HCT116 (cell line): ENCODE results near the gene ENOX1. TPM values are rescaled to one million over a fixed set of nuclear protein-coding genes. Genes with fewer than 3 reads are reported as not detected.

Source experiments
- ATAC-seq: fragments of 200-7000 bp; cut with Tn5 transposase; 2 replicates; pipeline ENCODE4 v1.9.1; 2020; ENCODE audit warnings: mild to moderate bottlenecking, moderate library complexity
- BruUV-seq: library from RNA; stranded (reverse); fragments of 400-500 nt; replicated peaks from 2 replicates; lab custom pipeline; 2021; lab: Mats Ljungman, UMichigan
- CTCF ChIA-PET: fragments of 300-600 bp; sonication (Branson Sonifier 250); formaldehyde crosslinking; loops from one replicate; lab custom pipeline; 2021; ENCODE audit warnings: antibody characterized with exemption; lab: Charles Lee
- POLR2A ChIA-PET: fragments of 300-600, 350-600 bp; sonication (Branson Sonifier 250); formaldehyde crosslinking; loops from one replicate; lab custom pipeline; 2021; ENCODE audit warnings: antibody characterized with exemption; lab: Charles Lee
- RAD21 ChIA-PET, 2 experiments: fragments of 300-600 bp; sonication (Branson Sonifier 250); formaldehyde crosslinking; loops; one replicate each; lab custom pipeline; 2023; ENCODE audit warnings: low total read pairs in 2 of 2; ENCODE audit not compliant: uncharacterized antibody in 2 of 2, unreplicated experiment in 2 of 2, low non-redundant PET in 1 of 2; lab: Charles Lee
- DNase-seq: peaks from one replicate; pipeline ENCODE4 v3.0.0-alpha.2; 2010; ENCODE audit warnings: low read depth, low spot score
- H2AFZ ChIP-seq: fragments of 200-600 bp; shearing (Covaris generic), sonication (generic); 2 replicates; pipeline ENCODE4 v1.6.1; 2017; ENCODE audit warnings: low read depth, mixed run types, mixed read lengths, antibody characterized with exemption, low read length; ENCODE audit not compliant: poor library complexity, severe bottlenecking
- H3K27ac ChIP-seq: 2 replicates; pipeline ENCODE4 v1.5.1; 2012; ENCODE audit warnings: low read depth, low read length
- H3K27me3 ChIP-seq: fragments of 200-600 bp; sonication (generic); 2 replicates; pipeline ENCODE4 v1.6.1; 2016; ENCODE audit warnings: mixed run types, low read length, mixed read lengths; ENCODE audit not compliant: insufficient read depth
- H3K36me3 ChIP-seq, 2 experiments: fragments of 200-500 bp in 1 of 2; fragments of 200-600 bp in 1 of 2; sonication (Bioruptor generic) in 1 of 2; sonication (generic) in 1 of 2; 2 replicates each; pipeline versions ENCODE4 v1.5.1 to v1.6.1; 2014 to 2016; ENCODE audit warnings: low read length in 2 of 2, inconsistent platforms in 1 of 2, mixed read lengths in 1 of 2, mixed run types in 1 of 2; ENCODE audit not compliant: insufficient read depth in 2 of 2, control insufficient read depth in 1 of 2
- H3K4me1 ChIP-seq, 2 experiments: fragments of 200-600 bp in 1 of 2; sonication (generic) in 1 of 2; 2 replicates each; pipeline versions ENCODE4 v1.5.1 to v1.6.1; 2012 to 2017; ENCODE audit warnings: low read length in 2 of 2, inconsistent platforms in 1 of 2, mild to moderate bottlenecking in 1 of 2, mixed read lengths in 1 of 2, mixed run types in 1 of 2, moderate library complexity in 1 of 2; ENCODE audit not compliant: insufficient read depth in 2 of 2, control insufficient read depth in 1 of 2
- H3K4me2 ChIP-seq: fragments of 200-600 bp; sonication (generic); 2 replicates; pipeline ENCODE4 v1.6.1; 2017; ENCODE audit warnings: mixed run types, low read length, mixed read lengths
- H3K4me3 ChIP-seq, 2 experiments: fragments of 200-600 bp in 1 of 2; sonication (generic) in 1 of 2; replicated peaks in 1 of 2; 2 replicates each; pipeline ENCODE4 v1.5.1; 2011 to 2016; ENCODE audit warnings: low read length in 2 of 2, control low read depth in 1 of 2, low read depth in 1 of 2, mild to moderate bottlenecking in 1 of 2, mixed read lengths in 1 of 2, mixed run types in 1 of 2
- H3K79me2 ChIP-seq: fragments of 200-600 bp; sonication (generic); 2 replicates; pipeline ENCODE4 v1.6.1; 2017; ENCODE audit warnings: mild to moderate bottlenecking, mixed run types, low read length, moderate library complexity, mixed read lengths; ENCODE audit not compliant: insufficient read depth
- H3K9ac ChIP-seq: fragments of 200-600 bp; sonication (generic); 2 replicates; pipeline ENCODE4 v1.6.1; 2016; ENCODE audit warnings: low read length, mixed read lengths
- H3K9me2 ChIP-seq: fragments of 200-600 bp; sonication (generic), shearing (Covaris generic); 2 replicates; pipeline ENCODE4 v1.6.1; 2017; ENCODE audit warnings: mixed run types, mild to moderate bottlenecking, moderate library complexity; ENCODE audit not compliant: insufficient read depth
- H3K9me3 ChIP-seq, 2 experiments: fragments of 200-500 bp in 1 of 2; fragments of 200-600 bp in 1 of 2; sonication (Bioruptor generic) in 1 of 2; sonication (generic) in 1 of 2; 2 replicates each; pipeline ENCODE4 v1.6.1; 2014 to 2017; ENCODE audit warnings: low read length in 2 of 2, mixed read lengths in 2 of 2, inconsistent platforms in 1 of 2, low read depth in 1 of 2, mild to moderate bottlenecking in 1 of 2, mixed run types in 1 of 2, moderate library complexity in 1 of 2; ENCODE audit not compliant: control insufficient read depth in 1 of 2, insufficient read depth in 1 of 2
- H4K20me1 ChIP-seq: fragments of 200-600 bp; sonication (generic), shearing (Covaris generic); 2 replicates; pipeline ENCODE4 v1.6.1; 2017; ENCODE audit warnings: mixed run types, mild to moderate bottlenecking, moderate library complexity; ENCODE audit not compliant: insufficient read depth
- CBX3 ChIP-seq: IDR thresholded peaks from 2 replicates; pipeline ENCODE4 v1.6.1; 2012; ENCODE audit warnings: low read depth
- CEBPB ChIP-seq: IDR thresholded peaks from 2 replicates; pipeline ENCODE4 v1.6.1; 2012; ENCODE audit warnings: low read depth
- EGR1 ChIP-seq: IDR thresholded peaks from 2 replicates; pipeline ENCODE4 v1.6.1; 2012; ENCODE audit warnings: low read depth
- ELF1 ChIP-seq: IDR thresholded peaks from 2 replicates; pipeline ENCODE4 v1.6.1; 2012; ENCODE audit warnings: low read depth, borderline replicate concordance
- EZH2 ChIP-seq: fragments of 200-600 bp; sonication (generic); IDR thresholded peaks from 2 replicates; pipeline ENCODE4 v1.6.1; 2017; ENCODE audit warnings: antibody characterized with exemption, mixed run types
- EZH2phosphoT487 ChIP-seq: fragments of 200-600 bp; IDR thresholded peaks from 2 replicates; pipeline ENCODE4 v1.6.1; 2018; ENCODE audit warnings: antibody characterized with exemption, borderline replicate concordance
- JUND ChIP-seq: IDR thresholded peaks from 2 replicates; pipeline ENCODE4 v1.6.1; 2012
- POLR2AphosphoS5 ChIP-seq: IDR thresholded peaks from 2 replicates; pipeline ENCODE4 v1.6.1; 2011; ENCODE audit warnings: mild to moderate bottlenecking, low read depth, low read length, moderate library complexity
- RAD21 ChIP-seq: IDR thresholded peaks from 2 replicates; pipeline ENCODE4 v1.6.1; 2012; ENCODE audit warnings: low read depth, mild to moderate bottlenecking
- SIN3A ChIP-seq: IDR thresholded peaks from 2 replicates; pipeline ENCODE4 v1.6.1; 2012; ENCODE audit warnings: low read depth
- SP1 ChIP-seq: IDR thresholded peaks from 2 replicates; pipeline ENCODE4 v1.6.1; 2012; ENCODE audit warnings: low read depth
- SRF ChIP-seq: IDR thresholded peaks from 2 replicates; pipeline ENCODE4 v1.6.1; 2012; ENCODE audit warnings: low read depth
- ZFX ChIP-seq: fragments of 450-650 bp; IDR thresholded peaks from 2 replicates; pipeline ENCODE4 v1.6.1; 2017
- ZNF274 ChIP-seq: fragments of 200-500 bp; sonication (Bioruptor generic); IDR thresholded peaks from 2 replicates; pipeline ENCODE4 v1.6.1; 2014; ENCODE audit warnings: mild to moderate bottlenecking, low read depth, low read length, inconsistent platforms
- intact Hi-C: fragments of 100-400 bp; cut with micrococcal nuclease; formaldehyde crosslinking; loops from 2 replicates; pipeline ENCODE4 v1.10.0; 2022
- total RNA-seq: library from RNA; stranded (reverse); gene quantifications from one replicate; pipeline ENCODE4 v1.2.1, GENCODE V29; 2021; ENCODE audit not compliant: unreplicated experiment
- TF ChIP-seq, protein P1 (sequence below), 3 experiments: fragments of 200-600 bp in 1 of 3; sonication (generic) in 1 of 3; IDR thresholded peaks in 2 of 3; conservative IDR thresholded peaks in 1 of 3; 2 replicates each; pipeline ENCODE4 v1.5.1; 2012 to 2017; ENCODE audit warnings: low read depth in 2 of 3, low read length in 2 of 3, antibody characterized with exemption in 1 of 3, borderline replicate concordance in 1 of 3, control low read depth in 1 of 3, mild to moderate bottlenecking in 1 of 3, mixed read lengths in 1 of 3, mixed run types in 1 of 3, moderate library complexity in 1 of 3; ENCODE audit not compliant: insufficient read depth in 1 of 3
- TF ChIP-seq, protein P2 (sequence below): IDR thresholded peaks from 2 replicates; pipeline ENCODE4 v1.6.1; 2012; ENCODE audit warnings: low read depth
- TF ChIP-seq, protein P3 (sequence below): IDR thresholded peaks from 2 replicates; pipeline ENCODE4 v1.6.1; 2012
- TF ChIP-seq, protein P4 (sequence below): IDR thresholded peaks from 2 replicates; pipeline ENCODE4 v1.6.1; 2011; ENCODE audit warnings: mild to moderate bottlenecking, low read length, moderate library complexity; ENCODE audit not compliant: insufficient replicate concordance; ENCODE audit errors: extremely low read depth
- TF ChIP-seq, protein P5 (sequence below): IDR thresholded peaks from 2 replicates; pipeline ENCODE4 v1.6.1; 2012

ENOX1 gene
- total RNA-seq, 1 experiment from 2014 or later, result 4.5 TPM

DNA sequence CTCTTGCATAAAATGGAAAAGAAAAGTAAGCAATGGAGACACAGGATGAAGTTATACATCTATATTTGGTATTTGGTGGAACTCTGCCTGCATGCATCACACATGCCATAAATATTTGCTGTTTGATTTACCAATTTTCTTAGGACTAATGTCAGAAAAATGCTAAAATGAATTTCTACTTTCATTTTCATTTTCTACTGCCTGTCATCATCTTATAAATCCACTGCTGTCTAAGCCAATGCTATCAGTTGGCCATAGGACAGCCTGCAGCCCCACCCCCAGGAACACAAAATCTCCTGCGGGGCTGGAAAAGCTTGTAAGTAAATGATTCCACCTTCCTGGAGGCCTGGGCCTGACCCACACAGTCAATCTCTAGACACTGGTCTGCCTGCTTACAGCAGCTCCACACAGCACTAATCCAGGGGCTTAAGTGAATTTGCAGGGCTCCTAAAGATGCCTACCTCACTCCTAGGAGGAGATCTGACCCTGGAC is 122.0 kb downstream of the ENOX1 start (continued):
- TF ChIP-seq EGR1, result no peak

DNA sequence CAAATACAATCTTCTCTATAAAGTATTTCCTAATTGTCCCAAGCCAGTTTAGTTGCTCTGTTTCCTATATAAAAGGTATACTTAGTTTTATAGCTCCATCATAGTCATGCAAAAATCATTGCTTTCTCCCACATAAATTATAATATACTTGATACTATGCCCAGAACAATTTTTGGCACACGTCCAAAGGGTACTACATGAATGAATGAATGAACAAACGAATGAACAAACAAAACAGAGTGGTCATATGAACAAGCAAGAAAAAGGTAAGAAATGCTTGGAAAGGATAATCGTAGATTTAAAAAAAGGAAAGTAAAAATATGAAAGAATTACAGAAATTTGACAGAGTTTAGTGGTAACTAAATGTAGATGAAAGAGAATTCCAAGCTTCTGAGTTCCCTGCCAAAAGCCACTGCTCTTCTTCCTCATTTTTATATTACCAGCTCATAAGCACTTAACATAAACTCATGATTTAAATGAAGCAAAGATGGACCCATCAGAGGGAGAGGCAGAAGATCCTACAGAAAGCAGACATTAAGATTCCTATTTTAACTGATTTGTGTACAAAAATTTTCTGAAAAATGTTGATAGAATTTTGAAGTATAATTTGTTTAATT is 123.2 kb downstream of the ENOX1 start:
- H2AFZ ChIP-seq, result no peak overlapping the region
- no peak overlapping the region for H3K4me3 ChIP-seq
- no peak overlapping the region for H3K27ac ChIP-seq
- POLR2A ChIA-PET, result no interaction called here
- no TSS peak for BruUV-seq
- DNase-seq, result no peak
- H3K27me3 ChIP-seq, result 0 out of 2 replicates have a peak, but pooled peaks cover 8% of the 10 kb centered on the region
- no peaks in the 10 kb centered on the region for H4K20me1 ChIP-seq
- H3K36me3 ChIP-seq, result no peaks in the 10 kb centered on the region
- RAD21 ChIA-PET, result no interaction called here
- no peak for ATAC-seq
- H3K79me2 ChIP-seq, result no peaks in the 10 kb centered on the region
- TF ChIP-seq, protein P1, sequence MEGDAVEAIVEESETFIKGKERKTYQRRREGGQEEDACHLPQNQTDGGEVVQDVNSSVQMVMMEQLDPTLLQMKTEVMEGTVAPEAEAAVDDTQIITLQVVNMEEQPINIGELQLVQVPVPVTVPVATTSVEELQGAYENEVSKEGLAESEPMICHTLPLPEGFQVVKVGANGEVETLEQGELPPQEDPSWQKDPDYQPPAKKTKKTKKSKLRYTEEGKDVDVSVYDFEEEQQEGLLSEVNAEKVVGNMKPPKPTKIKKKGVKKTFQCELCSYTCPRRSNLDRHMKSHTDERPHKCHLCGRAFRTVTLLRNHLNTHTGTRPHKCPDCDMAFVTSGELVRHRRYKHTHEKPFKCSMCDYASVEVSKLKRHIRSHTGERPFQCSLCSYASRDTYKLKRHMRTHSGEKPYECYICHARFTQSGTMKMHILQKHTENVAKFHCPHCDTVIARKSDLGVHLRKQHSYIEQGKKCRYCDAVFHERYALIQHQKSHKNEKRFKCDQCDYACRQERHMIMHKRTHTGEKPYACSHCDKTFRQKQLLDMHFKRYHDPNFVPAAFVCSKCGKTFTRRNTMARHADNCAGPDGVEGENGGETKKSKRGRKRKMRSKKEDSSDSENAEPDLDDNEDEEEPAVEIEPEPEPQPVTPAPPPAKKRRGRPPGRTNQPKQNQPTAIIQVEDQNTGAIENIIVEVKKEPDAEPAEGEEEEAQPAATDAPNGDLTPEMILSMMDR (IDR thresholded peaks at IDR 0.05 in 2 of 3, conservative IDR thresholded peaks at IDR 0.05 in 1 of 3; ENCODE audit: borderline replicate concordance in 1 of 3, insufficient read depth in 1 of 3, low read depth in 2 of 3, low read length in 2 of 3), result no peak
- no peak for TF ChIP-seq SIN3A
- no peak for TF ChIP-seq EZH2
- no peak for TF ChIP-seq CBX3
- TF ChIP-seq, protein P2, sequence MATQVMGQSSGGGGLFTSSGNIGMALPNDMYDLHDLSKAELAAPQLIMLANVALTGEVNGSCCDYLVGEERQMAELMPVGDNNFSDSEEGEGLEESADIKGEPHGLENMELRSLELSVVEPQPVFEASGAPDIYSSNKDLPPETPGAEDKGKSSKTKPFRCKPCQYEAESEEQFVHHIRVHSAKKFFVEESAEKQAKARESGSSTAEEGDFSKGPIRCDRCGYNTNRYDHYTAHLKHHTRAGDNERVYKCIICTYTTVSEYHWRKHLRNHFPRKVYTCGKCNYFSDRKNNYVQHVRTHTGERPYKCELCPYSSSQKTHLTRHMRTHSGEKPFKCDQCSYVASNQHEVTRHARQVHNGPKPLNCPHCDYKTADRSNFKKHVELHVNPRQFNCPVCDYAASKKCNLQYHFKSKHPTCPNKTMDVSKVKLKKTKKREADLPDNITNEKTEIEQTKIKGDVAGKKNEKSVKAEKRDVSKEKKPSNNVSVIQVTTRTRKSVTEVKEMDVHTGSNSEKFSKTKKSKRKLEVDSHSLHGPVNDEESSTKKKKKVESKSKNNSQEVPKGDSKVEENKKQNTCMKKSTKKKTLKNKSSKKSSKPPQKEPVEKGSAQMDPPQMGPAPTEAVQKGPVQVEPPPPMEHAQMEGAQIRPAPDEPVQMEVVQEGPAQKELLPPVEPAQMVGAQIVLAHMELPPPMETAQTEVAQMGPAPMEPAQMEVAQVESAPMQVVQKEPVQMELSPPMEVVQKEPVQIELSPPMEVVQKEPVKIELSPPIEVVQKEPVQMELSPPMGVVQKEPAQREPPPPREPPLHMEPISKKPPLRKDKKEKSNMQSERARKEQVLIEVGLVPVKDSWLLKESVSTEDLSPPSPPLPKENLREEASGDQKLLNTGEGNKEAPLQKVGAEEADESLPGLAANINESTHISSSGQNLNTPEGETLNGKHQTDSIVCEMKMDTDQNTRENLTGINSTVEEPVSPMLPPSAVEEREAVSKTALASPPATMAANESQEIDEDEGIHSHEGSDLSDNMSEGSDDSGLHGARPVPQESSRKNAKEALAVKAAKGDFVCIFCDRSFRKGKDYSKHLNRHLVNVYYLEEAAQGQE, result no peak
- no peak for TF ChIP-seq ELF1
- TF ChIP-seq, protein P3, sequence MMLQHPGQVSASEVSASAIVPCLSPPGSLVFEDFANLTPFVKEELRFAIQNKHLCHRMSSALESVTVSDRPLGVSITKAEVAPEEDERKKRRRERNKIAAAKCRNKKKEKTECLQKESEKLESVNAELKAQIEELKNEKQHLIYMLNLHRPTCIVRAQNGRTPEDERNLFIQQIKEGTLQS, result no peak
- TF ChIP-seq EZH2phosphoT487, result no peak
- no peak for TF ChIP-seq POLR2AphosphoS5
- no peak for TF ChIP-seq CEBPB
- TF ChIP-seq ZNF274, result no peak
- TF ChIP-seq, protein P4, sequence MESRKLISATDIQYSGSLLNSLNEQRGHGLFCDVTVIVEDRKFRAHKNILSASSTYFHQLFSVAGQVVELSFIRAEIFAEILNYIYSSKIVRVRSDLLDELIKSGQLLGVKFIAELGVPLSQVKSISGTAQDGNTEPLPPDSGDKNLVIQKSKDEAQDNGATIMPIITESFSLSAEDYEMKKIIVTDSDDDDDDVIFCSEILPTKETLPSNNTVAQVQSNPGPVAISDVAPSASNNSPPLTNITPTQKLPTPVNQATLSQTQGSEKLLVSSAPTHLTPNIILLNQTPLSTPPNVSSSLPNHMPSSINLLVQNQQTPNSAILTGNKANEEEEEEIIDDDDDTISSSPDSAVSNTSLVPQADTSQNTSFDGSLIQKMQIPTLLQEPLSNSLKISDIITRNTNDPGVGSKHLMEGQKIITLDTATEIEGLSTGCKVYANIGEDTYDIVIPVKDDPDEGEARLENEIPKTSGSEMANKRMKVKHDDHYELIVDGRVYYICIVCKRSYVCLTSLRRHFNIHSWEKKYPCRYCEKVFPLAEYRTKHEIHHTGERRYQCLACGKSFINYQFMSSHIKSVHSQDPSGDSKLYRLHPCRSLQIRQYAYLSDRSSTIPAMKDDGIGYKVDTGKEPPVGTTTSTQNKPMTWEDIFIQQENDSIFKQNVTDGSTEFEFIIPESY, result no peak
- TF ChIP-seq ZFX, result no peak
- TF ChIP-seq SP1, result no peak
- TF ChIP-seq EGR1, result no peak
- no peak for TF ChIP-seq JUND
- no peak for TF ChIP-seq SRF
- TF ChIP-seq, protein P5, sequence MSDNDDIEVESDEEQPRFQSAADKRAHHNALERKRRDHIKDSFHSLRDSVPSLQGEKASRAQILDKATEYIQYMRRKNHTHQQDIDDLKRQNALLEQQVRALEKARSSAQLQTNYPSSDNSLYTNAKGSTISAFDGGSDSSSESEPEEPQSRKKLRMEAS, result no peak
- TF ChIP-seq RAD21, result no peak
- H3K9ac ChIP-seq, result no peak overlapping the region
- intact Hi-C loops, result no loop called here
- H3K4me2 ChIP-seq, result no peak overlapping the region
- no peaks in the 10 kb centered on the region for H3K9me3 ChIP-seq
- CTCF ChIA-PET, result no interaction called here
- no peaks in the 10 kb centered on the region for H3K9me2 ChIP-seq
- H3K4me1 ChIP-seq, result no peaks in the 10 kb centered on the region
